GM18511 (cell line): ENCODE measurements around the gene MAD2L2.
"Not testable (repeated sequence)": the region's sequence is repeated elsewhere in the genome, so short reads cannot be mapped to it uniquely, and the experiment has no call there.

Experiments
- ATAC-seq: cut with Tn5 transposase; IDR thresholded peaks from one replicate; pipeline ENCODE4 v1.9.1; 2021; ENCODE audit warnings: mild to moderate bottlenecking, moderate library complexity; ENCODE audit not compliant: unreplicated experiment

MAD2L2 gene

GRCh38 chr1:11654137-11654938 lies 26.6 kb downstream of the MAD2L2 start, which contains the start of the genes FBXO2 and FBXO44:
TSS of gene FBXO2 (minus strand) at chr1:11654429. CDS start at chr1:11654340, 89 bp downstream.
TSS of gene FBXO44 (plus strand) at chr1:11654877. CDS start at chr1:11655836, 959 bp downstream.
- peak; percentile 56 for ATAC-seq

GRCh38 chr1:11653861-11654136 lies 27.1 kb downstream of the MAD2L2 start:
- ATAC-seq = no peak

- ATAC-seq = no peak
These were observed 27.7 kb downstream of the MAD2L2 start for GRCh38 chr1:11653101-11653860.

- no peak for ATAC-seq
These were observed 28.7 kb downstream of the MAD2L2 start for GRCh38 chr1:11652203-11652780.

- no peak for ATAC-seq
These were observed 29.9 kb downstream of the MAD2L2 start for GRCh38 chr1:11651017-11651416.

GRCh38 chr1:11650331-11650991 lies 30.5 kb downstream of the MAD2L2 start:
- ATAC-seq = no peak

GRCh38 chr1:11649624-11650330 lies 31.2 kb downstream of the MAD2L2 start:
- no peak for ATAC-seq

- no peak for ATAC-seq
These were observed 31.7 kb downstream of the MAD2L2 start for GRCh38 chr1:11649237-11649623.

- ATAC-seq = no peak
These were observed 32.2 kb downstream of the MAD2L2 start for GRCh38 chr1:11648732-11649158.

GRCh38 chr1:11648039-11648438 lies 32.9 kb downstream of the MAD2L2 start:
- no peak for ATAC-seq

GRCh38 chr1:11647333-11647732 lies 33.6 kb downstream of the MAD2L2 start:
- no peak for ATAC-seq

- no peak for ATAC-seq
These were observed 34.6 kb downstream of the MAD2L2 start for GRCh38 chr1:11646317-11646716.

- no peak for ATAC-seq
These were observed 35.2 kb downstream of the MAD2L2 start for GRCh38 chr1:11645670-11646265.

- ATAC-seq = no peak
These were observed 35.7 kb downstream of the MAD2L2 start for GRCh38 chr1:11645270-11645669.

- ATAC-seq = no peak
These were observed 37.2 kb downstream of the MAD2L2 start for GRCh38 chr1:11643782-11644181.

GRCh38 chr1:11642418-11643017 lies 38.4 kb downstream of the MAD2L2 start:
- ATAC-seq = not testable (repeated sequence)

GRCh38 chr1:11641776-11642305 lies 39.1 kb downstream of the MAD2L2 start:
- ATAC-seq = no peak

- ATAC-seq = no peak
These were observed 40.0 kb downstream of the MAD2L2 start for GRCh38 chr1:11640944-11641343.

GRCh38 chr1:11640101-11640500 lies 40.8 kb downstream of the MAD2L2 start:
- ATAC-seq = no peak

GRCh38 chr1:11639372-11639771 lies 41.6 kb downstream of the MAD2L2 start:
- ATAC-seq = no peak
